ENCODE data around the gene ACAA1. TPM values are rescaled to one million over a fixed set of nuclear protein-coding genes. Genes with fewer than 3 reads are reported as not detected.

The ACAA1 gene
- total and polyA plus RNA-seq, 10 of the 15 experiments (the other 5 are each of a cell fraction or from before 2014, with no cell fraction given): 5.7 to 85.4 (median 60.6) TPM

GRCh38 chr3:38101811-38102443 is 35.0 kb downstream of the ACAA1 start:
- POLR2A ChIA-PET: no interaction called here
- no peak for FAIRE-seq

More at GRCh38 chr3:38101811-38102443, 35.0 kb downstream of the ACAA1 start:
- ChIA-PET SMC1A (ENCODE audit: uncharacterized antibody, unreplicated experiment) (no interaction called here), CTCF (interaction anchor here (0.7 to 1.2 kb wide), 4 partner anchors 15 to 420 kb away, joined by 3 to 4 read pairs (median 3); partner anchors contain the start of gene ACAA1), RAD21 (ENCODE audit: unreplicated experiment) (no interaction called here)
- WGBS (ENCODE audit: insufficient coverage, insufficient replicate concordance, low lambda C conversion rate, missing lambda C conversion rate): 69% methylated on average over 6 of the region's 6 CpGs
- no peak overlapping the region for H3K4me2 ChIP-seq (ENCODE audit: control insufficient read depth, insufficient read depth)
- no TSS peak for BruUV-seq (replicated peaks)
- no peak overlapping the region for H3K4me3 ChIP-seq
- H3K9me3 ChIP-seq (replicated peaks; ENCODE audit: control insufficient read depth, insufficient read depth, low read length): no peaks in the 10 kb centered on the region; the same call in 1 of the 3 replicates
- no peaks in the 10 kb centered on the region for H3K79me2 ChIP-seq (ENCODE audit: control insufficient read depth, insufficient read depth, low read length)
- no peak overlapping the region for H3K9ac ChIP-seq (ENCODE audit: control insufficient read depth, insufficient read depth, low read length)
- no peaks in the 10 kb centered on the region for H4K20me1 ChIP-seq (ENCODE audit: control insufficient read depth, insufficient read depth)
- TF ChIP-seq BMI1 (IDR thresholded peaks at IDR 0.05; ENCODE audit: borderline replicate concordance) (no peak), ASH2L (IDR thresholded peaks at IDR 0.05; ENCODE audit: borderline replicate concordance, low read depth) (no peak), CBFB (IDR thresholded peaks at IDR 0.05; ENCODE audit: low read depth) (no peak), RUNX3 (IDR thresholded peaks at IDR 0.05; ENCODE audit: low read length) (no peak), RAD51 (IDR thresholded peaks at IDR 0.05) (no peak), NBN (IDR thresholded peaks at IDR 0.05) (no peak), SKIL (IDR thresholded peaks at IDR 0.05; ENCODE audit: low read depth, poor library complexity, severe bottlenecking) (no peak), IKZF2 (IDR thresholded peaks at IDR 0.05) (no peak), ZBTB40 (IDR thresholded peaks at IDR 0.05; ENCODE audit: borderline replicate concordance) (no peak)
- H3K36me3 ChIP-seq (ENCODE audit: control insufficient read depth in 2 of 2, insufficient read depth in 2 of 2, low read length in 1 of 2): no peaks in the 10 kb centered on the region
- in situ Hi-C loops (cut with MboI) (no loop called here), intact Hi-C loops (cut with micrococcal nuclease; ENCODE audit: unreplicated experiment) (no loop called here)
- H3K27ac ChIP-seq (ENCODE audit: control insufficient read depth, insufficient read depth): no peak overlapping the region
- ATAC-seq: no peak
- H3K4me1 ChIP-seq (ENCODE audit: control insufficient read depth, insufficient read depth, low read length): no peaks in the 10 kb centered on the region
- no peak for DNase-seq (ENCODE audit: low read depth, low spot score)
- no peak overlapping the region for H2AFZ ChIP-seq (ENCODE audit: control insufficient read depth, low read depth, low read length)
- no peaks in the 10 kb centered on the region; a peak in 1 of 4 replicates for H3K27me3 ChIP-seq (replicated peaks in 1 of 2; ENCODE audit: control insufficient read depth in 2 of 2, insufficient read depth in 2 of 2, low read length in 1 of 2)

Data from GM12878 (cell line).